ENCODE data around the gene KCNK10.
A peak's percentile ranks its signal among the peaks of the same experiment; 100 is the strongest.

Gene KCNK10

GRCh38 chr14:88227693-88228092, 95.4 kb downstream of the KCNK10 start:
- DNase-seq (ENCODE audit: low read depth): no peak

DNA sequence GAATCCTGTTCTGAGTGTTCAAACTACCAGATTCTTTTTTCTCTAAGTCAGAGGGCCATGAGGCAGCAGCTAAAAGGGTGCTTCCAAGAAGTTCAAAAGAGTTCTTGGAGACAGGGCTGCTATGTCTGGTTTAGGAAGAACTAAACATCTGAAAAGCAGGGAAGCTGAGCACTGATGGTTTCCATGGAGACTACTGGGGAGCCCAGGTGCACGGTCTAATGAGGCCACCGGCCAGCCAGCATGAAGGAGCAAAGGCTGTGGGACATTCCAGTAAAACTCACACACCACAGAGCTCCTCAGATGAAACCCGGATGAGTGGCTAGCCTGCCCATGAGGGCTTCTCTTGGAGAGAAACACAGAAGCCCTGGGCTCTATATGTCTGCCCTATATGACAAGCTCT, 97.3 kb downstream of the KCNK10 start:
- DNase-seq (ENCODE audit: low read depth): no peak

GRCh38 chr14:88218119-88218915, 104.8 kb downstream of the KCNK10 start:
- DNase-seq (ENCODE audit: low read depth): no peak

GRCh38 chr14:88212691-88213090, 110.4 kb downstream of the KCNK10 start:
- DNase-seq (ENCODE audit: low read depth): no peak

- DNase-seq (ENCODE audit: low read depth): no peak
Measured at GRCh38 chr14:88210426-88210825, 112.6 kb downstream of the KCNK10 start.

DNA sequence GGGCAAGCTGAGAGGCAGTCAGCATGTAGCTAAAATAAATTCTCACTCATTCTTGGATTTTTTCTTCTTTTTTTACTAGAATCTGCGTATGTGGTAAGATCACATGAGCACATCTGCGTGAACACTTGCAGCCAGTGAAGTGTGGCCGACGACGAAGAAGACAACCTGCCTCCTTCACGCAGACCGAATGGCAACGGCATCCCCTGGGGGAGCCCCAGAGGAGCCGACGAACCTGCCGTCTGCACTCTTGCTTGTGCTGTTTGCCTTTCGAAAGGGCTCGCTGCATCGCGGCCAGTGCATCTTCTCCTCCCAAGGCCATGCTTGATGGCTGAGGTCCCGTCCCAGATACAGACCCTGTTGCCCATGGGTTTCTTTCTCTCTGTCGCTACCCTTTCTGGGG, 113.8 kb downstream of the KCNK10 start:
- no peak for DNase-seq (ENCODE audit: low read depth)

DNA sequence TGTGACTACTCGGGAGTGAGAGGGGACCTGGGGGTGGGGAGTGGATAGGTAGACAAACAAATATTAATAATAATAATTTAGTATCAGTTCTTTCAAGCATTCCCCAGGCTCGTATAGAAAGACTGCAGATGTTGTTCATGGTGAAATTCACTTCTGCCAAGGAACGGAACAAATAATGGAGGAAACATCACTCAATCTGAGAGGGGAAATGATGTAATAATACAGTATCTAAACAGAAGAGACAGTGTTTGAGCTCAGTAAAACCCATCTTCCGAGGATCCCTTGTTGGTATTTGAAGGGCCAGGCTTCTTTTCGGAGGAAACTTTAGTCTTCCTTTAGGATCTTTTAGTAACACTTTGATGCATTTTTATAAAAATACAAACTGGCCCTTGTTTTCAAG, 114.2 kb downstream of the KCNK10 start:
- DNase-seq (ENCODE audit: low read depth): no peak

DNA sequence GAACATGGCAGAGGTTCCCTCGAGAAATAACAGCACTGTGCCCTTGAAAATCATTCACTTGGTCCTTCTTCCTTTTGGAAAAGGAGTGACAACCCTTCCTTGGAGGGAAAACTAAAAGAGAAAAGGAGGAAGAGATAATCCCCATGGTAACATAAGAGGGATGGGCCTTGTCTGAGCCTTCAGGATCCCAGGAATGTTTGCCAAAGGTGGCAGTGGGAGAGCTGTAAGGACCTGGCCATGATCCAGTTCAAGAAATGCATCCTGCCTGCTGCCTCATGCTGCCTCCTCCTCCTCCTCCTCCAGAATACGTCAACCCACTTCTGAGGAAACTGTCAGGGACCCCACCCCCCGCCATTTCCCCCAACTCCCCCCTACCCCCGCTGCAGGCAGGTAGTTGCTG, 118.8 kb downstream of the KCNK10 start:
- no peak for DNase-seq (ENCODE audit: low read depth)

DNA sequence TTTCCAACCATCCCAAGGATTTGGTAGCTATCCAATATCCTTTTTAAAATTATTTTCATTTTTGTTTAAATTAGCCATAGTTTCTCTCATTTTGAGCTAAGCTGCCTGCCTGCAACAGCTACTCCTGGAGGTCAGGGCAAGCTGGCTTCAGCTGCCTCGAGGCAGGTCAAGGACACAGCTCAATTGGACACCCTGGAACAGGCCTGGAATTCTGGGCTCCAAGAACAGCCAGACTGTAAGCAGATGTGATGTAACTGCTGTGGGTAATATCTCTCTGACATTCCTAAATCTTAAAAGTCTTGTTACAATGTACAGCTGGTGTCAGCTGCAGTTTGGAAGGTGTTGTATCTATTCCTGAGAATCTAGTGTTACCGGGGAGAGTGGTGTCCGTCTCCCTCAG, 119.8 kb downstream of the KCNK10 start:
- DNase-seq (ENCODE audit: low read depth): no peak

DNA sequence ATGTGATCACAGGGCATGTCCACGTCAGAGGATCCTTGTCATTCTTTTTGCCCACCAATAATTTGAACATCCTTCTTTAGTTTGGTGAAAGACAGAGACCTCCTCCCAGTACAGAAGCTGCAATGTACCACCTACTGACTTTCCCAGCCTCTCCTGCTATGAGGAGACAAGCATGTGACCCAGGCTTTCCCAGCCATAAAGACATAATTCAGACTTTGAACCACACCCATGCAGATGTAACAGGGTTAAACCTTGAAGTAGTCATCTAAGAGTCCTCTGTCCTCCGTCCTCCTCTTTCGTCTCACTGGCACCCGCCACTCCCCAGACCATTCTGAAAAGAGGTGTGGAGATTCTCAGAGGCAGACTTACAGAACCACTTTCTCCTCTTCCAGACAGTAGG, 120.8 kb downstream of the KCNK10 start:
- DNase-seq (ENCODE audit: low read depth): no peak

GRCh38 chr14:88201851-88202250, 121.2 kb downstream of the KCNK10 start:
- DNase-seq (ENCODE audit: low read depth): no peak

GRCh38 chr14:88199882-88200281, 123.2 kb downstream of the KCNK10 start:
- no peak for DNase-seq (ENCODE audit: low read depth)

GRCh38 chr14:88198446-88198845, 124.6 kb downstream of the KCNK10 start:
- DNase-seq (ENCODE audit: low read depth): no peak

GRCh38 chr14:88196925-88197324, 126.1 kb downstream of the KCNK10 start:
- DNase-seq (ENCODE audit: low read depth): no peak

DNA sequence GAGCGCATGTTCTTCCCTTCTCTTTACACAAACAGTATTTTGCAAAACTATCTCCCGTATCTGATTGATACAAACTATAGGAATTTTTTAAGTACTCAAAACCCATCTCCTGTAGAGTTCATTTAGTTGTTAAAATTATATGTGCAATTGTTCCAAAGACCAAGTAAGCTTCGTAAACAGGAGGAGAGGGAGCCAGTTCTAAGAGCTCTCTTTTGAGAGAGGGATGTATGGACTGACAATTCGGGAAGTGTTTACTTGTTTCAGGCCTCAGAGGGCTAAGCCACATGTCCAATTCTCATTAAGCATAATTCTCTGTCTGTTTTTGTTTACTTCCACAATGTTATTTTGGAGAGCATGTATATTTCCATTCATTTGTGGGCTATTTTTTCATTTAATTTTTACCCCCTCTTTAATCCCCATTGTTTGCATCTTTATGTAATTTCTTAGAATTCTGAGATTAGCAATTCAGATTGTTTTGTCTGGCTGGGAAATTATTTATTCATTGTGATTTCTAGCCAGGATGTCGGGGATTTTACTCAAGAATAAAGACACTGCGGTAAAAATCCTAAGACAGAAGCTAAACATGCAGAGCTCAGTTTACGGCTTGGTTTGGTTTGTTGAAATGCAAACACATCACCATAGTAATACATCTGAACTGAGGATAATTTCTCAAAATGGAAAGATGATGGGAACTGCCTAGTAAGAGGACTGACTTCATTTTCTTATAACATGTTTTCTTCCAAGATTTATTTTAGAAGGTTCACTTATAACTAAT, 126.8 kb downstream of the KCNK10 start:
- no peak for DNase-seq (ENCODE audit: low read depth)

DNA sequence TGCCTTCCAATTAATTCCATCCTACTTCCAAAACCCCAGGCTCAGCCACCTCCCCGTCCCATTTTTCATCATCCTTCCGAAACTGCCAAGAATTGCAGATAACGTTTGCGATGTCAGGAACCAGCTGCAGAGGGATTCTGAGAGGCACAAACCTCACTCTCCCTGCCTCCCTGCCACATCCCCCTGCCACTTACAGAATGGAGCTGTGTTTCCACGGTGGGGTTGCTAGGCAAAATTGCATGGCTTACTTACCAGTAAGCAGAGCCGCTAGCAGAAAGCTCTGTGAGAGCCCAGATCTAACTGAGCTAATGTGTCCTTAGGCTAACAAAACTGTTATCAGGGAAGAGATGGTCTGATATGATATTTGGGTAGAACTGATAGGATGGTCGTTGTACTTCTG, 127.4 kb downstream of the KCNK10 start:
- no peak for DNase-seq (ENCODE audit: low read depth)

DNA sequence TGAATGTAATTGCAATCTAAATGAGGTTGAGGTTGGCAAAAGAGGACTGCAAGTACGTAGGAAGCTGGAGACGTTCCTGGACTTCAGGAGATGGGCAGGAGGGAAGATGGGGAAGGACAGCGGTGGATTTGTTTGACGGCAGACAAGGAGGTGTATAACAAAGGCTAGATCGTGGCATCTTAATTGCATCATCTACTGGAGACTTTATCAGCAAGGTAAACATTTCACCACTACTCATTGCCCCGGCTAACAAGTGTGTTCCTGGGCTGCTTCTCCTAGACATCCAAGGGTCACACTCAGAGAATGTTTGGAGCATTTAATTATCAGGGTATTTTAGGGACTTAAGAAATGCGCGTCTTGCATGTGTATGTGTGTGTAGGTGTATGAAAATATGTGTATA, 128.5 kb downstream of the KCNK10 start:
- no peak for DNase-seq (ENCODE audit: low read depth)

DNA sequence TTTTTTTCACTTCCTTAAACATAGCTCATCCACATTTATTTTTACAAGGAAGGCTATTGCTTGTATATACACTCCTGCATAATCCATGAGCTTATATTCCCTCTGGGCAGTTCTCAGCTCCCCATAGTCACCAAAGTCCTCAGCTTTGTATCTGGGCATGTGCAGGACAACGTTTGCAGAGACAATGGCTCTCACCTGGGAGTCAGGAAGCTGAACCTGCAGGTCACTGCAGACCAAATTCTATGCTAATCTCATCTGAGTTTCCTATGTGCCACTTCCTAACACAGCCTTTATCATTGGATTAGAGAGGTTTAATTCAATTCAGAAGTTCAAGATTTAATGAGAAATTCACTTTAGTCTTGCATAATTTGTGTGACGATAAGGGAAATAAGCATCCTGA, 131.5 kb downstream of the KCNK10 start:
- no peak for DNase-seq (ENCODE audit: low read depth)

- peak; percentile 81 for DNase-seq (ENCODE audit: low read depth)
Measured at GRCh38 chr14:88189417-88190191, 133.5 kb downstream of the KCNK10 start.

GRCh38 chr14:88188745-88189416, 134.2 kb downstream of the KCNK10 start:
- DNase-seq (ENCODE audit: low read depth): no peak

GRCh38 chr14:88185843-88186242, 137.2 kb downstream of the KCNK10 start:
- no peak for DNase-seq (ENCODE audit: low read depth)

GRCh38 chr14:88184956-88185355, 138.1 kb downstream of the KCNK10 start:
- DNase-seq (ENCODE audit: low read depth): no peak
